Measurements from ENCODE around the gene DPH3.

The DPH3 gene

DNA sequence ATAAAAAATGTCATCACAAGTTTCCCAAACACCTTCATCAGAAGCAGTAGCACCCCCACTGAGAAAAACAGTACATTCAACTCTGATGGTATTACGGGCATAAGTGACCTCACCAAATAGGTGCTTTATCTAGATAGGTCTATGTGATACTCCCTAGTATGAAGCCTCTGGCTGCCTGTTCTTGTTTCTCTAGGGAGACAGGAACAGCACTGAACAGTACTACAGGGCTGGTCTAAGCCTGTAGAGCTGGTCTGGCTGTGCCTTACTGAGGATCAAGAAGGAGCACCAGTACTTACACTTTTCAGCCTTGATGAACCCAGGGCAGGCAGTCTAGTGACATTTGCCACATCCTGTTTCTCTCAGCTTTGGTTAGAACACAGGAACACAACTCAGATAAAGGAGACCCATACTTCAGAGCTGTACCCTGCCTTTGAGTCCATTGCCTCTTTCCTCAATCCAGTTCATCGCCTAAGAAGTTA lies 36.2 kb upstream of the DPH3 start:
- Histone ChIP-seq H3K79me1 (ENCODE audit: low read length) (no peaks in the 10 kb centered on the region), H3K27me3 (ENCODE audit: insufficient read depth, low read length) (no peaks in the 10 kb centered on the region), H3K4me1 (ENCODE audit: control insufficient read depth in 1 of 2, insufficient read depth in 2 of 2, low read length in 2 of 2) (no peaks in the 10 kb centered on the region), H3K4me3 (ENCODE audit: low read depth, low read length) (no peak overlapping the region), H4K12ac (ENCODE audit: low read depth, low read length) (no peak overlapping the region), H3K14ac (ENCODE audit: low read length) (no peak overlapping the region), H3K79me2 (ENCODE audit: control insufficient read depth, insufficient read depth, low read length, poor library complexity) (no peaks in the 10 kb centered on the region), H2AK5ac (ENCODE audit: low read length) (no peak overlapping the region), H3K4ac (ENCODE audit: low read depth, low read length) (no peak overlapping the region), H4K91ac (ENCODE audit: low read depth, low read length) (no peak overlapping the region), H3K9ac (ENCODE audit: low read length) (no peak overlapping the region), H2BK120ac (ENCODE audit: insufficient read depth, low read length, poor library complexity) (no peak overlapping the region), H2AFZ (ENCODE audit: insufficient read depth, low read length, poor library complexity) (no peak overlapping the region), H3K4me2 (ENCODE audit: low read length) (no peak overlapping the region), H3K36me3 (ENCODE audit: control insufficient read depth in 1 of 2, insufficient read depth in 2 of 2, low read length in 2 of 2) (peaks cover 0 to 10% of the 10 kb centered on the region in 2 experiments), H2BK12ac (ENCODE audit: low read length) (no peak overlapping the region), H3K23ac (ENCODE audit: low read length) (no peak overlapping the region), H4K8ac (ENCODE audit: low read depth, low read length) (no peak overlapping the region), H3K9me3 (ENCODE audit: insufficient read depth, low read depth, low read length) (no peaks in the 10 kb centered on the region), H2BK5ac (ENCODE audit: low read depth, low read length, poor library complexity) (no peak overlapping the region), H3K27ac (ENCODE audit: low read depth, low read length) (no peak overlapping the region), H3K18ac (ENCODE audit: low read length) (no peak overlapping the region)
- DNase-seq, result peak; percentile 79 to 89
- no CpG with 5 or more reads among the region's 2 CpGs for WGBS (ENCODE audit: extremely low coverage, insufficient coverage, insufficient read length)

DNA sequence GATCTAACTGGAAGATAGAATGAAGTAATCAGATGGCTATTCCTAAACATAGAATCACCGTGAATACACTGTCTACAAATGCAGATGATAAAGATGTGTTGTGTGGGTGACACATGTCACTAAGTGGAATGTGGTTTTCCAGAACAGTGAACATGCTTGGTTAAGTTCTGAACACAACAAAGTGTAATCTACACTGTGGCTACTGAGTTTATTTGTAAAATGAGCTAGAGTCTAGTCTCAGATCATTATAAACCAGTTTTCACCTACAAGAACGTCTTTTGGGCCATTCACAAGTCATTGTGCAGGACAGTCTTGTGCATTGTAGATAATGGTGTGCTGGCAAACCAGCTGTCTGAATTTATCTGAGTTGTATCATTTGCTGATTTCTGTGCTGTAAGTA lies 35.6 kb upstream of the DPH3 start:
- Histone ChIP-seq H3K4me1 (ENCODE audit: control insufficient read depth in 1 of 2, insufficient read depth in 2 of 2, low read length in 2 of 2) (no peaks in the 10 kb centered on the region), H3K79me2 (ENCODE audit: control insufficient read depth, insufficient read depth, low read length, poor library complexity) (no peaks in the 10 kb centered on the region), H2AFZ (ENCODE audit: insufficient read depth, low read length, poor library complexity) (no peak overlapping the region), H3K9me3 (ENCODE audit: insufficient read depth, low read depth, low read length) (no peaks in the 10 kb centered on the region), H4K12ac (ENCODE audit: low read depth, low read length) (no peak overlapping the region), H3K23ac (ENCODE audit: low read length) (no peak overlapping the region), H3K4me2 (ENCODE audit: low read length) (no peak overlapping the region), H3K18ac (ENCODE audit: low read length) (no peak overlapping the region), H2BK5ac (ENCODE audit: low read depth, low read length, poor library complexity) (no peak overlapping the region), H4K91ac (ENCODE audit: low read depth, low read length) (no peak overlapping the region), H2AK5ac (ENCODE audit: low read length) (no peak overlapping the region), H3K79me1 (ENCODE audit: low read length) (no peaks in the 10 kb centered on the region), H4K8ac (ENCODE audit: low read depth, low read length) (no peak overlapping the region), H3K4me3 (ENCODE audit: low read depth, low read length) (no peak overlapping the region), H2BK12ac (ENCODE audit: low read length) (no peak overlapping the region), H3K4ac (ENCODE audit: low read depth, low read length) (no peak overlapping the region), H3K36me3 (ENCODE audit: control insufficient read depth in 1 of 2, insufficient read depth in 2 of 2, low read length in 2 of 2) (peaks cover 0 to 11% of the 10 kb centered on the region in 2 experiments), H3K14ac (ENCODE audit: low read length) (no peak overlapping the region), H2BK120ac (ENCODE audit: insufficient read depth, low read length, poor library complexity) (no peak overlapping the region), H3K27me3 (ENCODE audit: insufficient read depth, low read length) (no peaks in the 10 kb centered on the region), H3K9ac (ENCODE audit: low read length) (no peak overlapping the region), H3K27ac (ENCODE audit: low read depth, low read length) (no peak overlapping the region)
- WGBS (ENCODE audit: extremely low coverage, insufficient coverage, insufficient read length), result no CpG with 5 or more reads among the region's 2 CpGs
- peak; percentile 59 to 86 for DNase-seq

- DNase-seq, result peak; percentile 56 to 74
- Histone ChIP-seq H3K4me2 (ENCODE audit: low read length) (no peak overlapping the region), H4K8ac (ENCODE audit: low read depth, low read length) (no peak overlapping the region), H2BK12ac (ENCODE audit: low read length) (no peak overlapping the region), H4K91ac (ENCODE audit: low read depth, low read length) (no peak overlapping the region), H3K9me3 (ENCODE audit: insufficient read depth, low read depth, low read length) (no peaks in the 10 kb centered on the region), H3K4ac (ENCODE audit: low read depth, low read length) (no peak overlapping the region), H2BK120ac (ENCODE audit: insufficient read depth, low read length, poor library complexity) (no peak overlapping the region), H3K27me3 (ENCODE audit: insufficient read depth, low read length) (no peaks in the 10 kb centered on the region), H3K23ac (ENCODE audit: low read length) (no peak overlapping the region), H3K18ac (ENCODE audit: low read length) (no peak overlapping the region), H2AFZ (ENCODE audit: insufficient read depth, low read length, poor library complexity) (no peak overlapping the region), H4K12ac (ENCODE audit: low read depth, low read length) (no peak overlapping the region), H3K14ac (ENCODE audit: low read length) (no peak overlapping the region), H3K79me2 (ENCODE audit: control insufficient read depth, insufficient read depth, low read length, poor library complexity) (no peaks in the 10 kb centered on the region), H3K4me3 (ENCODE audit: low read depth, low read length) (no peak overlapping the region), H2AK5ac (ENCODE audit: low read length) (no peak overlapping the region), H2BK5ac (ENCODE audit: low read depth, low read length, poor library complexity) (no peak overlapping the region), H3K9ac (ENCODE audit: low read length) (no peak overlapping the region), H3K27ac (ENCODE audit: low read depth, low read length) (no peak overlapping the region), H3K79me1 (ENCODE audit: low read length) (no peaks in the 10 kb centered on the region), H3K36me3 (ENCODE audit: control insufficient read depth in 1 of 2, insufficient read depth in 2 of 2, low read length in 2 of 2) (peaks cover 0 to 6% of the 10 kb centered on the region in 2 experiments), H3K4me1 (ENCODE audit: control insufficient read depth in 1 of 2, insufficient read depth in 2 of 2, low read length in 2 of 2) (no peaks in the 10 kb centered on the region)
- WGBS (ENCODE audit: extremely low coverage, insufficient coverage, insufficient read length), result no CpG with 5 or more reads among the region's 3 CpGs
Observed at GRCh38 chr3:16299746-16300145, 35.0 kb upstream of the DPH3 start.

DNA sequence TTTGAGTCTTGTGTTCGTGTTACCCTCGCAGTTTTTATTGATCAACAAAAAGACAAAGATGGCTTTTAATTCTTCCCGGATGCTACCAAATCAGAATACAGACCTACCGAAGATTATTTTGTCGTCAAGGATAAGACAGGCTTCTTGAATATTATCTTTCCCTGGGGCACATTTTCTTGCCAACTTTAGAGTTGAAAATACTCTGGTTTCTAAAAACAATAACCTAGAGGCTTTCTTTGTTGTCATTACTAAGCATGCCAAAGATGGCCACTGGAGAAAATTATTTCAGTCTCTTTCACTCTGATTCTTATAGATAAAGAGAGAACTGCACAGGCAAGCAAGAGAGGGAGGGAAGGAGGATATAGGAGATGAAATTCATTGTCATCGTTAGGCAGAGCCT lies 34.1 kb upstream of the DPH3 start:
- WGBS (ENCODE audit: extremely low coverage, insufficient coverage, insufficient read length), result no CpG with 5 or more reads among the region's 6 CpGs
- no peaks in the 10 kb centered on the region for H3K79me2 ChIP-seq (ENCODE audit: control insufficient read depth, insufficient read depth, low read length, poor library complexity)

More for the DNA sequence above, 34.1 kb upstream of the DPH3 start:
- H3K27me3 ChIP-seq (ENCODE audit: insufficient read depth, low read length), result no peaks in the 10 kb centered on the region
- H4K12ac ChIP-seq (ENCODE audit: low read depth, low read length), result no peak overlapping the region
- no peaks in the 10 kb centered on the region for H3K9me3 ChIP-seq (ENCODE audit: insufficient read depth, low read depth, low read length)
- H3K4me1 ChIP-seq (ENCODE audit: control insufficient read depth in 1 of 2, insufficient read depth in 2 of 2, low read length in 2 of 2), result no peaks in the 10 kb centered on the region
- no peak overlapping the region for H3K27ac ChIP-seq (ENCODE audit: low read depth, low read length)
- no peak overlapping the region for H2BK5ac ChIP-seq (ENCODE audit: low read depth, low read length, poor library complexity)
- H3K4me3 ChIP-seq (ENCODE audit: low read depth, low read length), result no peak overlapping the region
- no peak overlapping the region for H2AFZ ChIP-seq (ENCODE audit: insufficient read depth, low read length, poor library complexity)
- peak in 1 of 2 donors; percentile 83 for DNase-seq
- H4K91ac ChIP-seq (ENCODE audit: low read depth, low read length), result no peak overlapping the region
- no peak overlapping the region for H3K14ac ChIP-seq (ENCODE audit: low read length)
- no peak overlapping the region for H2BK12ac ChIP-seq (ENCODE audit: low read length)
- no peak overlapping the region for H4K8ac ChIP-seq (ENCODE audit: low read depth, low read length)
- peaks cover 0 to 4% of the 10 kb centered on the region in 2 experiments for H3K36me3 ChIP-seq (ENCODE audit: control insufficient read depth in 1 of 2, insufficient read depth in 2 of 2, low read length in 2 of 2)
- no peak overlapping the region for H3K9ac ChIP-seq (ENCODE audit: low read length)
- no peak overlapping the region for H3K4me2 ChIP-seq (ENCODE audit: low read length)
- no peak overlapping the region for H2BK120ac ChIP-seq (ENCODE audit: insufficient read depth, low read length, poor library complexity)
- no peaks in the 10 kb centered on the region for H3K79me1 ChIP-seq (ENCODE audit: low read length)
- H2AK5ac ChIP-seq (ENCODE audit: low read length), result no peak overlapping the region
- no peak overlapping the region for H3K23ac ChIP-seq (ENCODE audit: low read length)
- H3K18ac ChIP-seq (ENCODE audit: low read length), result no peak overlapping the region
- H3K4ac ChIP-seq (ENCODE audit: low read depth, low read length), result no peak overlapping the region
